HUES64 (cell line): ENCODE data around the gene RNF169.

Experiments
- H3K27ac ChIP-seq: 2 replicates; pipeline ENCODE4 v1.7.0; 2013; ENCODE audit warnings: low read depth, low read length, inconsistent platforms
- H3K27me3 ChIP-seq: 2 replicates; pipeline ENCODE4 v1.6.1; 2013; ENCODE audit warnings: mild to moderate bottlenecking, low read length; ENCODE audit not compliant: insufficient read depth
- H3K36me3 ChIP-seq: 2 replicates; pipeline ENCODE4 v1.6.1; 2013; ENCODE audit warnings: mild to moderate bottlenecking, low read length; ENCODE audit not compliant: insufficient read depth
- H3K4me1 ChIP-seq: 2 replicates; pipeline ENCODE4 v1.6.1; 2013; ENCODE audit warnings: mild to moderate bottlenecking, low read length, moderate library complexity; ENCODE audit not compliant: insufficient read depth
- H3K4me3 ChIP-seq: 2 replicates; pipeline ENCODE4 v1.5.1; 2013; ENCODE audit warnings: mild to moderate bottlenecking, low read length, moderate library complexity
- H3K9ac ChIP-seq: 2 replicates; pipeline ENCODE4 v1.6.1; 2013; ENCODE audit warnings: mild to moderate bottlenecking, low read depth, low read length
- H3K9me3 ChIP-seq: 2 replicates; pipeline ENCODE4 v1.6.1; 2013; ENCODE audit warnings: low read depth, low read length; ENCODE audit not compliant: insufficient read depth
- WGBS: fragments of 150-250, 120-280 bp; methylation state at CpG from one replicate; pipeline ENCODE4 v1.1.7; 2013; ENCODE audit warnings: missing lambda C conversion rate; 5-methylcytosine and 5-hydroxymethylcytosine counted together

Gene RNF169

GRCh38 chr11:74837191-74837590, 88.5 kb downstream of the RNF169 start:
- no peaks in the 10 kb centered on the region; the same call in 1 of the 2 replicates for H3K4me1 ChIP-seq
- H3K9me3 ChIP-seq: no peaks in the 10 kb centered on the region
- 95% methylated on average over 1 of the region's 1 CpG for WGBS
- H3K36me3 ChIP-seq: peaks cover 59% of the 10 kb centered on the region
- H3K27ac ChIP-seq: no peak overlapping the region
- H3K27me3 ChIP-seq: no peaks in the 10 kb centered on the region
- H3K4me3 ChIP-seq: no peak overlapping the region
- no peak overlapping the region for H3K9ac ChIP-seq

- peaks cover 66% of the 10 kb centered on the region for H3K36me3 ChIP-seq
- H3K27ac ChIP-seq: no peak overlapping the region
- no peaks in the 10 kb centered on the region; the same call in 1 of the 2 replicates for H3K4me1 ChIP-seq
- no peaks in the 10 kb centered on the region for H3K27me3 ChIP-seq
- 80% methylated on average over 1 of the region's 1 CpG for WGBS
- no peaks in the 10 kb centered on the region for H3K9me3 ChIP-seq
- no peak overlapping the region for H3K4me3 ChIP-seq
- no peak overlapping the region for H3K9ac ChIP-seq
Measured at GRCh38 chr11:74838188-74838587, 89.5 kb downstream of the RNF169 start.

- Histone ChIP-seq H3K9ac (no peak overlapping the region), H3K36me3 (peaks cover 70% of the 10 kb centered on the region)
- WGBS: no CpG with 5 or more reads among the region's 1 CpG
Measured at GRCh38 chr11:74839446-74839845, 90.8 kb downstream of the RNF169 start.

GRCh38 chr11:74839971-74840370, 91.3 kb downstream of the RNF169 start:
- no peak overlapping the region for H3K27ac ChIP-seq

More at GRCh38 chr11:74839446-74839845, 90.8 kb downstream of the RNF169 start:
- H3K4me3 ChIP-seq: no peak overlapping the region
- no peaks in the 10 kb centered on the region for H3K27me3 ChIP-seq
- H3K9me3 ChIP-seq: no peaks in the 10 kb centered on the region
- H3K4me1 ChIP-seq: no peaks in the 10 kb centered on the region; the same call in 1 of the 2 replicates
- H3K27ac ChIP-seq: no peak overlapping the region

GRCh38 chr11:74840486-74840885, 91.8 kb downstream of the RNF169 start:
- Histone ChIP-seq H3K9ac (no peak overlapping the region), H3K4me1 (no peaks in the 10 kb centered on the region; the same call in 1 of the 2 replicates), H3K9me3 (no peaks in the 10 kb centered on the region), H3K36me3 (peaks cover 62% of the 10 kb centered on the region), H3K27me3 (no peaks in the 10 kb centered on the region), H3K4me3 (no peak overlapping the region), H3K27ac (no peak overlapping the region)
- 89% methylated on average over 1 of the region's 2 CpGs for WGBS

More at GRCh38 chr11:74839971-74840370, 91.3 kb downstream of the RNF169 start:
- no peaks in the 10 kb centered on the region; the same call in 1 of the 2 replicates for H3K4me1 ChIP-seq
- no peak overlapping the region for H3K9ac ChIP-seq
- H3K36me3 ChIP-seq: peaks cover 65% of the 10 kb centered on the region
- H3K9me3 ChIP-seq: no peaks in the 10 kb centered on the region
- H3K4me3 ChIP-seq: no peak overlapping the region
- WGBS: 84% methylated on average over 2 of the region's 2 CpGs
- H3K27me3 ChIP-seq: no peaks in the 10 kb centered on the region

GRCh38 chr11:74842967-74843366, 94.3 kb downstream of the RNF169 start:
- H3K36me3 ChIP-seq: peaks cover 57% of the 10 kb centered on the region
- no peaks in the 10 kb centered on the region for H3K27me3 ChIP-seq
- H3K4me3 ChIP-seq: no peak overlapping the region
- no peak overlapping the region for H3K9ac ChIP-seq
- no peak overlapping the region for H3K27ac ChIP-seq
- WGBS: 95% methylated on average over 13 of the region's 13 CpGs
- H3K9me3 ChIP-seq: no peaks in the 10 kb centered on the region
- H3K4me1 ChIP-seq: no peaks in the 10 kb centered on the region; the same call in 1 of the 2 replicates

GRCh38 chr11:74844072-74844471, 95.4 kb downstream of the RNF169 start:
- H3K27me3 ChIP-seq: no peaks in the 10 kb centered on the region
- no peak overlapping the region for H3K9ac ChIP-seq
- no peak overlapping the region for H3K4me3 ChIP-seq
- WGBS: 88% methylated on average over 3 of the region's 3 CpGs
- H3K4me1 ChIP-seq: peaks cover 4% of the 10 kb centered on the region; the same call in 1 of the 2 replicates
- peaks cover 55% of the 10 kb centered on the region for H3K36me3 ChIP-seq
- H3K27ac ChIP-seq: no peak overlapping the region
- H3K9me3 ChIP-seq: no peaks in the 10 kb centered on the region

GRCh38 chr11:74844865-74845264, 96.2 kb downstream of the RNF169 start:
- Histone ChIP-seq H3K9me3 (no peaks in the 10 kb centered on the region), H3K27ac (no peak overlapping the region), H3K36me3 (peaks cover 55% of the 10 kb centered on the region), H3K4me3 (no peak overlapping the region), H3K4me1 (peaks cover 12% of the 10 kb centered on the region; the same call in 1 of the 2 replicates), H3K27me3 (no peaks in the 10 kb centered on the region), H3K9ac (no peak overlapping the region)
- WGBS: 92% methylated on average over 4 of the region's 4 CpGs

- Histone ChIP-seq H3K4me1 (peaks cover 23% of the 10 kb centered on the region), H3K9ac (no peak overlapping the region), H3K9me3 (no peaks in the 10 kb centered on the region), H3K27ac (no peak overlapping the region), H3K36me3 (peaks cover 50% of the 10 kb centered on the region), H3K27me3 (no peaks in the 10 kb centered on the region), H3K4me3 (no peak overlapping the region)
- 92% methylated on average over 3 of the region's 5 CpGs for WGBS
Measured at GRCh38 chr11:74845978-74846517, 97.4 kb downstream of the RNF169 start.

GRCh38 chr11:74846770-74847169, 98.1 kb downstream of the RNF169 start:
- H3K36me3 ChIP-seq: peaks cover 54% of the 10 kb centered on the region
- no peak overlapping the region for H3K9ac ChIP-seq
- 100% methylated on average over 1 of the region's 2 CpGs for WGBS
- peaks cover 24% of the 10 kb centered on the region for H3K4me1 ChIP-seq
- no peaks in the 10 kb centered on the region for H3K9me3 ChIP-seq
- H3K27me3 ChIP-seq: no peaks in the 10 kb centered on the region
- H3K4me3 ChIP-seq: no peak overlapping the region
- H3K27ac ChIP-seq: no peak overlapping the region

- Histone ChIP-seq H3K9ac (no peak overlapping the region), H3K4me3 (no peak overlapping the region), H3K36me3 (peaks cover 48% of the 10 kb centered on the region), H3K9me3 (no peaks in the 10 kb centered on the region), H3K27me3 (no peaks in the 10 kb centered on the region), H3K4me1 (peaks cover 24% of the 10 kb centered on the region), H3K27ac (no peak overlapping the region)
- WGBS: 84% methylated on average over 1 of the region's 1 CpG
Measured at GRCh38 chr11:74847395-74847794, 98.7 kb downstream of the RNF169 start.

- WGBS: 94% methylated on average over 6 of the region's 6 CpGs
- Histone ChIP-seq H3K4me3 (no peak overlapping the region), H3K36me3 (peaks cover 44% of the 10 kb centered on the region), H3K9ac (no peak overlapping the region), H3K4me1 (peaks cover 24% of the 10 kb centered on the region), H3K27ac (no peak overlapping the region), H3K9me3 (no peaks in the 10 kb centered on the region), H3K27me3 (no peaks in the 10 kb centered on the region)
Measured at GRCh38 chr11:74847895-74848294, 99.2 kb downstream of the RNF169 start.
